GM12891 (cell line): ENCODE measurements around the gene AKAP9.

Experiments
- POLR2A ChIP-seq: IDR thresholded peaks from 2 replicates; pipeline ENCODE4 v1.6.1; 2011; ENCODE audit warnings: low read depth, low read length, control low read depth
- POLR2AphosphoS5 ChIP-seq: IDR thresholded peaks from 2 replicates; pipeline ENCODE4 v1.6.1; 2011; ENCODE audit warnings: low read depth, low read length, control low read depth

DNA sequence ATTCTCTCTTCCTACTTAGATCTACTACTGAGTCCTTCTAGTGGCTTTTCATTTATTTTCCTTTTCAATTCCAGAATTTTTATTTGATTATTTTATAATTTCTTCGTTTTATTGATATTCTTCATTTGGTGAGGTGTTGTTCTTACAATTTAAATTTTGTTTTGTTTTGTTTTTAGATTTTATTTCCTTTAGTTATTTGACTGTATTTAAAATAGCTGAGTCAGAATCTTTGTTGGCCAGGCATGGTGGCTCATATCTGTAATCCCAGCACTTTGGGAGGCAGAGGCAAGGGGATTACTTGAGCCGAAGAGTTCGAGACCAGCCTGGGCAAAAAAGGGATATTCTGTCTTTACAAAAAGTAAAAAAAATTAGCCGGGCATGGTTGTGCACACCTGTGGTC is 36.1 kb downstream of the AKAP9 start:
- TF ChIP-seq POLR2A (no peak), POLR2AphosphoS5 (no peak)
